Osteocyte (in vitro differentiated cells): ENCODE data around the gene DIAPH1. TPM values are rescaled to one million over a fixed set of nuclear protein-coding genes. Genes with fewer than 3 reads are reported as not detected.

Experiments used
- DNase-seq: peaks from one replicate; pipeline ENCODE4 v3.0.0; 2021; ENCODE audit warnings: mixed read lengths; ENCODE audit not compliant: unreplicated experiment; ENCODE audit errors: extremely low spot score
- H3K27ac Mint-ChIP-seq: one replicate; pipeline ENCODE4 v1.8.0; 2021; ENCODE audit warnings: mild to moderate bottlenecking, mixed read lengths; ENCODE audit not compliant: unreplicated experiment
- H3K27me3 Mint-ChIP-seq: one replicate; pipeline ENCODE4 v1.8.0; 2021; ENCODE audit warnings: mixed read lengths; ENCODE audit not compliant: unreplicated experiment
- H3K36me3 Mint-ChIP-seq: one replicate; pipeline ENCODE4 v1.8.0; 2021; ENCODE audit warnings: mixed read lengths; ENCODE audit not compliant: unreplicated experiment
- H3K4me1 Mint-ChIP-seq: one replicate; pipeline ENCODE4 v1.8.0; 2021; ENCODE audit warnings: mixed read lengths; ENCODE audit not compliant: unreplicated experiment
- H3K4me3 Mint-ChIP-seq: one replicate; pipeline ENCODE4 v1.8.0; 2021; ENCODE audit warnings: mild to moderate bottlenecking, moderate library complexity, mixed read lengths; ENCODE audit not compliant: unreplicated experiment
- H3K9me3 Mint-ChIP-seq: one replicate; pipeline ENCODE4 v1.8.0; 2021; ENCODE audit warnings: mixed read lengths; ENCODE audit not compliant: unreplicated experiment
- total RNA-seq: library from RNA; stranded (reverse); gene quantifications from 2 replicates; pipeline ENCODE4 v1.2.1, GENCODE V29; 2021
- TF ChIP-seq, protein P1 (sequence below): fragments of 200-600 bp; sonication (generic); IDR thresholded peaks from 2 replicates; pipeline ENCODE4 v1.5.0; 2021; ENCODE audit warnings: antibody characterized with exemption, mild to moderate bottlenecking, moderate library complexity

Gene DIAPH1
- total RNA-seq, 1 donor from 2014 or later: 50.9 TPM

DNA sequence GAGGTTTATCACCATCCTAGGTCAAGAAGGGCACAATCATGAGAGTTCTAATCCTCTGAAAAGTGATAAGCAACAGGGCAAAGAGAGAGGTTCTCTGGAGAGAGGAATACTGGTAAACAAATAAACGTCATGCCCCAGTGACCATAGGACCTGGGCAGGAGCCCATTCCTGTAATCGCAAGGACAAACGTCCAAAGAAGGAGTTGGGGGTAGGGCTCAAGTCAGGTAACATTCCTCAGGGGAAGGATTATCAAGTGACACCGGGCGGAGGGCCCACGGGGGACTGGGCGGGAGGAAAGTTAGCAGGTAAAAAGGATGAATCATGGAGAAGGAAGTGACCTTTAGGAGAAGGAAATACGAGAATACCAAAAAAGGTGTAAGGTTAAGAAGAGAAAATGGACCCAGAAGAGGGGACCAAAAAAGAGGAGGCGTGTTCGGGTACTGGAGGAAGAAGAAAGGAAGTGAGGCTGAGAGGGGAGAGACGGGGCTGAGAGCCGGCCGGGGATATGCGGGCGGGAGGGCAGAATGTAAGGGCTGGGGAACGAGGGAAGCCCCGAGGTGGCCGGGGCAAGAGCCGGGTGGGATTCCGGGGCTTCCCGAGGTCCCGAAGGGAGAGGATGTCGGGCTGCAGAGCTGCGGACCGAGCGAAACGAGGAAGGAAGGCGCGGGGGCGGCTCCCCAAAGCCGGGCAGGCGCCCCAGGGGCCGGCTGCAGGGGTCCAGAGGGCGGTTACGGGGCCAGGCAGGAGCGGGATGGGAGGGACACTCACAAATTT lies 583 bp downstream of the DIAPH1 start:
- TF ChIP-seq, protein P1, sequence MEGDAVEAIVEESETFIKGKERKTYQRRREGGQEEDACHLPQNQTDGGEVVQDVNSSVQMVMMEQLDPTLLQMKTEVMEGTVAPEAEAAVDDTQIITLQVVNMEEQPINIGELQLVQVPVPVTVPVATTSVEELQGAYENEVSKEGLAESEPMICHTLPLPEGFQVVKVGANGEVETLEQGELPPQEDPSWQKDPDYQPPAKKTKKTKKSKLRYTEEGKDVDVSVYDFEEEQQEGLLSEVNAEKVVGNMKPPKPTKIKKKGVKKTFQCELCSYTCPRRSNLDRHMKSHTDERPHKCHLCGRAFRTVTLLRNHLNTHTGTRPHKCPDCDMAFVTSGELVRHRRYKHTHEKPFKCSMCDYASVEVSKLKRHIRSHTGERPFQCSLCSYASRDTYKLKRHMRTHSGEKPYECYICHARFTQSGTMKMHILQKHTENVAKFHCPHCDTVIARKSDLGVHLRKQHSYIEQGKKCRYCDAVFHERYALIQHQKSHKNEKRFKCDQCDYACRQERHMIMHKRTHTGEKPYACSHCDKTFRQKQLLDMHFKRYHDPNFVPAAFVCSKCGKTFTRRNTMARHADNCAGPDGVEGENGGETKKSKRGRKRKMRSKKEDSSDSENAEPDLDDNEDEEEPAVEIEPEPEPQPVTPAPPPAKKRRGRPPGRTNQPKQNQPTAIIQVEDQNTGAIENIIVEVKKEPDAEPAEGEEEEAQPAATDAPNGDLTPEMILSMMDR: no peak
- DNase-seq: no peak
- Mint-ChIP-seq H3K9me3 (no peaks in the 10 kb centered on the region), H3K27ac (peak overlapping the region; percentile 92), H3K4me1 (peaks cover 35% of the 10 kb centered on the region), H3K36me3 (peaks cover 15% of the 10 kb centered on the region), H3K4me3 (peak overlapping the region; percentile 95), H3K27me3 (no peaks in the 10 kb centered on the region)

DNA sequence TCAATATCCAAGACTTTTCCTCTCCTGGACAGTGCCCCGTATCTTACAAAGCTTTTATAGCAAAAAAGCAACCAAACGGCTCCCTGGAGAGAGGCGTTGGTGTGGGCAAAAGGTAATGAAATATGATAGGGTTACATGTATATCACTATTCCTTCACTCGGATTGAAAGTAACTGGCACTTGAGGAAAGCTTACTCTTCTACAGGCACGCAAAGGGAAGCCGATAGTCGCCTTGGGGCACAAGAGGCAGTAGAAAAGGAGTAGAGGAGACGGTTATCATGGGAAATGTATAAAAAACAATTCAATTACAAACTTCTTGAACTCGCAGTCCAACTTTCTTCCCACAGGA lies 1.1 kb downstream of the DIAPH1 start:
- DNase-seq: no peak
- Mint-ChIP-seq H3K36me3 (peaks cover 10% of the 10 kb centered on the region), H3K27me3 (no peaks in the 10 kb centered on the region), H3K4me3 (peak overlapping the region; percentile 95), H3K27ac (peak overlapping the region; percentile 92), H3K4me1 (peaks cover 35% of the 10 kb centered on the region), H3K9me3 (no peaks in the 10 kb centered on the region)
- TF ChIP-seq, protein P1: no peak

DNA sequence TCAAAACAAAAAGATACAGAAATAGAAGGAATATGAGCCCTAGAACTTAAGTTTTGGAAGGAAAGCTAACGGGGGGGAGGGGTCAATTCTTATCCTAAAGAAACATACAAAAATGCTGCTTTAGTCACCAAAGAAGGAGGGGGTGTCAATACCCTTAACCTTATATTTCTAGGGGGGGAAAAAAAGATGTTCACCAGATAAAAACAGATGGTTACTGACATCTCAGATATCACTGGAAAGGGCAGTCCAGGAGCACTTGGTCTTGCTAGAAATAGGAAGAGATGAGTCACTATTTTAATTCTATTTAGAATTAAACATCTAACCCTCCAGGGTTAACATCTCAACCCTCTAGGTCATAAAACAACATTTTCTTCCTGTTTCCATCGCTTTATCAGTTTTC lies 1.7 kb downstream of the DIAPH1 start:
- peak overlapping the region; percentile 92 for H3K27ac Mint-ChIP-seq
- H3K36me3 Mint-ChIP-seq: peaks cover 10% of the 10 kb centered on the region
- TF ChIP-seq, protein P1: no peak
- no peak for DNase-seq
- H3K4me3 Mint-ChIP-seq: peak overlapping the region; percentile 95
- no peaks in the 10 kb centered on the region for H3K9me3 Mint-ChIP-seq
- H3K4me1 Mint-ChIP-seq: peaks cover 35% of the 10 kb centered on the region
- H3K27me3 Mint-ChIP-seq: no peaks in the 10 kb centered on the region

DNA sequence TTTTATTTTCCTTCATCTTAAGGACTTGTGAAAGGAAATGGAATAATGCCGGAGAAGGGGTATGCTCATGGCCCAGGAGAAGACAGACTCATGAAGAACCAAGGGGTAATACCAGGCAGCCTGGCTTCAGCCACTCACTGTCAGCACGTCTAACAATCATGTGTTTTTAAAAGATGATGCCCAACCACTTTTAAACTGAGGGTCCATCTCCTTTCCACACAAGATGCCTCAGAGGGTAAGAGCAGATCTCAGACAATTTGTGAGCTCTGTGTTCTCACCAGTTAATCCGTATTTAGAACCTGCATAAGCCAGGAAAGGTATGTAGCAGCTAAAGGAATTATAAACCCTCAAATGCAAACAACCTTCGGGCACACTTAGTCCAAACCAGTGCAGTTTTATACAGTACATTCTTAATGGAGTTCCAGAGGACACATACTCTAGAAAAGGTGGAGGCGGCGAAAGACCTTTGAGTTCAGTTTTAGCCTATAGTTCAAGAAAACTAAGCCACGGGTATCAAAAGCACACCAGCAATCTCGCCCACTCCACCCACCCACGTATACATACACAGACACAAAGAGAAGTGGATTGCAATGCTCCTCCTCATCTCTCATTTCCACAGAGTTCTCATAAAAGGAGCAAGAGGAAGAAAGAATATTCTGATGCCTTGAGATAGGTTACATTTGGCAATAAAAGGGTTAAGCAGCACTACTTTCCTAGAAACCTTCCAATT lies 2.6 kb downstream of the DIAPH1 start:
- Mint-ChIP-seq H3K36me3 (peaks cover 6% of the 10 kb centered on the region), H3K27me3 (no peaks in the 10 kb centered on the region), H3K4me1 (peaks cover 35% of the 10 kb centered on the region), H3K4me3 (no peak overlapping the region), H3K9me3 (no peaks in the 10 kb centered on the region), H3K27ac (no peak overlapping the region)
- no peak for DNase-seq
- TF ChIP-seq, protein P1: no peak

- TF ChIP-seq, protein P1: no peak
- H3K27ac Mint-ChIP-seq: no peak overlapping the region
- no peak overlapping the region for H3K4me3 Mint-ChIP-seq
- no peaks in the 10 kb centered on the region for H3K27me3 Mint-ChIP-seq
- peaks cover 8% of the 10 kb centered on the region for H3K36me3 Mint-ChIP-seq
- DNase-seq: no peak
- H3K4me1 Mint-ChIP-seq: peaks cover 27% of the 10 kb centered on the region
- H3K9me3 Mint-ChIP-seq: no peaks in the 10 kb centered on the region
Observed at GRCh38 chr5:141613344-141613743, 5.5 kb downstream of the DIAPH1 start.
